Mucosa of stomach (tissue), 1 donor: ENCODE data around the gene MZT2B.
"Not testable (repeated sequence)": the region's sequence is repeated elsewhere in the genome, so short reads cannot be mapped to it uniquely, and the experiment has no call there.

Source experiments
- H3K27me3 ChIP-seq: one replicate; pipeline ENCODE4 v1.7.0; 2013; ENCODE audit warnings: mild to moderate bottlenecking, low read length; ENCODE audit not compliant: control insufficient read depth, insufficient read depth
- H3K36me3 ChIP-seq: one replicate; pipeline ENCODE4 v1.7.0; 2013; ENCODE audit warnings: low read length; ENCODE audit not compliant: control insufficient read depth, insufficient read depth
- H3K4me1 ChIP-seq: one replicate; pipeline ENCODE4 v1.7.0; 2013; ENCODE audit warnings: mild to moderate bottlenecking, low read length; ENCODE audit not compliant: control insufficient read depth, insufficient read depth
- H3K4me3 ChIP-seq: one replicate; pipeline ENCODE4 v1.7.0; 2013; ENCODE audit warnings: low read length
- H3K9ac ChIP-seq: one replicate; pipeline ENCODE4 v1.7.0; 2013; ENCODE audit warnings: mild to moderate bottlenecking, low read length, moderate library complexity
- H3K9me3 ChIP-seq: one replicate; pipeline ENCODE4 v1.7.0; 2013; ENCODE audit warnings: mild to moderate bottlenecking, low read length, moderate library complexity; ENCODE audit not compliant: control insufficient read depth
- donor health status: Pancreatic carcinoma.

Gene MZT2B

DNA sequence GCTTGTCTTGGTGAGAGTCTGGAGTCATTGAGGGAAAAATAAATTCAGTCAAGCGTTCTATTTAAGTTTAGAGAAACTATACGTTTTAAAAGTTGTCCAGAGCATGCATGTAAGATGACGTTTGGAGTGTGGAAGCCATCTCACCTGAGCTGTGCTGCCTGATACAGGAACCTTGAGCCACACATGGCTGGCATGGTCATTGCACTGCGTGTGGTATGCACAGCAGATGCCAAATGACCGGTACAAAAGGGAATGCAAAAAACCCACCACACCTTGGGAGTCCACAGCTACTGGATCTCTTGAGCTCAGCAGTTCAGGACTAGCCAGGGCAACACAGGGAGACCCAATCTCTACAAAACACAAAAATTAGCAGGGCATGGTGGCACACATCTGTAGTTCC, 4.3 kb downstream of the MZT2B start:
- Histone ChIP-seq H3K36me3 (no peaks in the 10 kb centered on the region), H3K4me1 (peaks cover 12% of the 10 kb centered on the region)

GRCh38 chr2:130187268-130187667, 5.2 kb downstream of the MZT2B start:
- Histone ChIP-seq H3K4me1 (peaks cover 12% of the 10 kb centered on the region), H3K36me3 (no peaks in the 10 kb centered on the region), H3K9ac (no peak overlapping the region), H3K9me3 (no peaks in the 10 kb centered on the region), H3K27me3 (no peaks in the 10 kb centered on the region), H3K4me3 (no peak overlapping the region)

More for the DNA sequence above, 4.3 kb downstream of the MZT2B start:
- H3K9me3 ChIP-seq, result no peaks in the 10 kb centered on the region
- H3K9ac ChIP-seq, result no peak overlapping the region
- H3K27me3 ChIP-seq, result no peaks in the 10 kb centered on the region
- H3K4me3 ChIP-seq, result no peak overlapping the region

DNA sequence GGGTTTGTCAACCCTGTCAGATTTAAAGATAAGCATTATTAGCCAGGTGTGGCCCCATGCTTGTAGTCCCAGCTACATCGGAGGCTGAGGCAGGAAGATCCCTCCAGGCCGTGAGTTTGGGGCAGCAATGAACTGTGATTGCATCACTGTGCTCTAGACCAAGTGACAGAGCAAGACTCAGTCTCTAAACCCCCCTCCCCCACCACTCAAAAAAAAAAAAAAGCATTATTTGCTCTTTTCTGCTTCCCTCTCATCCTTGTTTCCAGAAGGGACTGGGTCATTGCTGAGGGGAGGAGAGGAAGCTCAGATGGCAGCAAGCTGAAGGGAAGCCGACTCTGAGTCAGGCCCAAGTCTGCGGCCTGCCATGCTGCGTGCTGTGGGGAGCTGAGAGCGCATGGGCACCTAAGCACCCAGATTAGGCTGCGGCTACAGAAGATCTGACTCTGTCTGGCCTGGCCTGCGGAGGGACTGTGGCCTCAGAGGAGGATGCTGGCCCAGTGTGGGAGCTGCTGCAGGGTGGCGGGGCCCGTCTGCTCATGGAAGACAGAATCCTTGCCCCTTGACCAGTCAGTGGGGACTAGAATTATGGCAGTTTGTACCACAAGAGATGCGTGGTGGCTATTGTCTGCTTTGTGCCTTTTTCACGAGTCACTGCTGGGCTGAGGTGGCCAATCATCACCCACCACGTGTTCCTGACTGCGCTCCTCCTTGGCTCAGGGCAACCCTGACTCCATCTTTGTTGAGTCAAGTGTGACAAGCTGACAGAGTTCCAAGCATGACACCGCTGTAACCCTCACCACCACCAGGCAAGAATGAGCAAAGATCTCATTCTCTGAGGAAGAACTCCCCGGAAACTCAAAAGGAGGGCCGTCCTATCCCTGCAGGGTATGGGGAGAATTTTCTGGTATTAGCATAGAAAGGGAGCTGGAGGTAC, 6.1 kb downstream of the MZT2B start:
- not testable (repeated sequence) for H3K27me3 ChIP-seq, H3K36me3 ChIP-seq

DNA sequence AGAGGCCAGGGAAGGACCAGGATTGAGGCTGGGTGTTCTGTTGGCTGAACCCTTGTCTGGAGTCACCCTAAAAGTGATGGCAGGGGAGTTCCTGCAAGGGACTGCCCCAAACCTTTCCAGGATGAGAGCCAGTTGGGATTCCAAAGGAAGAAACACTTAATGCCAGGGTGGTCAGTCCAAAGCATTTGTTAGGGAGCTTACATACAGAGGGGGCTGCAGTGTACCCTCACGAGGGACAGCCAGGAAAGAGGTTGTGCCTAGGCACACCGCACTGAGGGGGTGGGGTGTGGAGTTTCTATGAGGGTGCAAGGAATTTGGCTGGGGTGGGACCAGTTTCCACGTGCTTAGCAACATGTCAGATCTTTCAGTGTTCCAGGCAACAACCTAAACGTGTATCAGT, 6.9 kb downstream of the MZT2B start:
- H3K9me3 ChIP-seq, H3K36me3 ChIP-seq, H3K27me3 ChIP-seq, H3K9ac ChIP-seq, H3K4me3 ChIP-seq, H3K4me1 ChIP-seq: not testable (repeated sequence)

More for the DNA sequence above, 6.1 kb downstream of the MZT2B start:
- H3K9ac ChIP-seq, H3K4me3 ChIP-seq, H3K9me3 ChIP-seq: not testable (repeated sequence)
- peaks cover 12% of the 10 kb centered on the region for H3K4me1 ChIP-seq

DNA sequence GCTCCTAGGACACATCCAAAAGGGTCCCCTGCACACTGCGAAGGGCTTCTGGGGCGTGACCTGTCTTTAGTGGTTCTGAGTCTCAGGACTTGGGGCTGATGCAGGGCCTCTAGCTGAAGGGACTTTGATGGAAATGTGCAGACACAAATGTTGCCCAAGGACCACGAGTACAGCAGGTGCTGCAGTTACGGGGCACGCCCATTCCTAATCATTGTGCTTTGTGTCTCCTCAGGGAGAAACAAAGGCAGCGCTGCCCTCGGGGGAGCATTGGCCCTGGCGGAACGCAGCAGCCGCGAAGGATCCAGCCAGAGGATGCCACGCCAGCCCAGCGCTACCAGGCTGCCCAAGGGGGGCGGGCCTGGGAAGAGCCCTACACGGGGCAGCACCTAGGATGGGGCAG, 8.2 kb downstream of the MZT2B start:
- Histone ChIP-seq H3K4me1 (no peaks in the 10 kb centered on the region), H3K36me3 (no peaks in the 10 kb centered on the region), H3K4me3 (no peak overlapping the region), H3K9me3 (no peaks in the 10 kb centered on the region), H3K27me3 (no peaks in the 10 kb centered on the region), H3K9ac (no peak overlapping the region)

DNA sequence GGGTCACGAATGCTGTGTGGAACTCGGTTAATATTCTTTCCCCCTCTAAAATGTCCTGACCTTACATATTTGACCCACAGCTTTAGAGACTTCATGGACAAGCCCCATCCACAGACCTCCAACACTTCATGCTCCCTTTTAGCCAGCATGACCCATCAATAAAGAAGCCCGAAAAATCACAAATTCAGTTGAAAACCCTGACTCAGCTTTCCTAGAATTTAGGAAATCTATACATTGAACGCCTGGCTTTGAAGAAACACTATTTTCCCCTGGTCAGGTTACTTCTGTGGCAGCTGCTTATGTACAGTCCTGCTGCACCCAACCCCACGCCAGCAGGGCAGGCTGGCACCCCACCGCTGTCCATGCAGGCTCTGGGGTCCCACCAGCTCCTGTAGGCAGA, 9.3 kb downstream of the MZT2B start:
- H3K4me3 ChIP-seq, H3K27me3 ChIP-seq, H3K9ac ChIP-seq, H3K4me1 ChIP-seq, H3K36me3 ChIP-seq, H3K9me3 ChIP-seq: not testable (repeated sequence)

- H3K9ac ChIP-seq, H3K4me1 ChIP-seq, H3K9me3 ChIP-seq, H3K36me3 ChIP-seq, H3K27me3 ChIP-seq, H3K4me3 ChIP-seq: not testable (repeated sequence)
These were observed 10.4 kb downstream of the MZT2B start for GRCh38 chr2:130192451-130192850.

DNA sequence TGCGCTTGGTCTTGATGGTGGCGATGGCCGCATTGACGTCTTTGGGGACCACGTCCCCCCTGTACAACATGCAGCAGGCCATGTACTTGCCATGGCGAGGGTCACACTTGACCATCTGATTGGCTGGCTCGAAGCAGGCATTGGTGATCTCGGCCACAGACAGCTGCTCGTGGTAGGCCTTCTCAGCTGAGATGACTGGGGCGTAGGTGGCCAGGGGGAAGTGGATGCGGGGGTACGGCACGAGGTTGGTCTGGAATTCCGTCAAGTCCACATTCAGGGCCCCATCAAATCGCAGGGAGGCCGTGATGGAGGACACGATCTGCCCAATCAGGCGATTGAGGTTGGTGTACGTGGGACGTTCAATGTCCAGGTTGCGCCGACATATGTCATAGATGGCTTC, 11.8 kb downstream of the MZT2B start:
- H3K9me3 ChIP-seq, H3K27me3 ChIP-seq, H3K36me3 ChIP-seq, H3K4me1 ChIP-seq, H3K4me3 ChIP-seq, H3K9ac ChIP-seq: not testable (repeated sequence)

DNA sequence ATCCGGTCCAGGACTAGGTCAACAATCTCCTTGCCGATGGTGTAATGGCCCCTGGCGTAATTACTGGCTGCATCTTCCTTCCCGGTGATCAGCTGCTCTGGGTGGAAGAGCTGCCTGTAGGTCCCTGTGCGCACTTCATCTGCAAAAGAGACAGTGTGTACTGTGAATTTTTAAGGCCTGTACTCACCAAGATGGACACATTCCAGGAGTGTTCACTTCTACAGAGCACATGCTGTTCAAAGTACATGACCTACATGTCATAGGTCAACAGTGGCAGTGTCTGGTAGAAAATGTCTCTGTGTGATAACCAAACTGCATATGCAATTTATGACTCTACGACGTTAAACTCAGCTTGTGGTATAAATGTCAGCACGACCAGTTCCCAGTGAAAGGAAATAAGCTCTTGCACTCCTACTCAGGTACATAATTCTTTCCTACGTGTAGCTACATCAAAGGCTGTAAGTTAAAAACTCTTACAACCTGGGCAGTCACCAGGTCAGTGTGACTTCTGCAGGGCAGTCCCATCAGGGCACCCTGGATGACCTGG, 13.1 kb downstream of the MZT2B start:
- not testable (repeated sequence) for H3K9me3 ChIP-seq, H3K27me3 ChIP-seq, H3K36me3 ChIP-seq, H3K9ac ChIP-seq, H3K4me1 ChIP-seq, H3K4me3 ChIP-seq

- not testable (repeated sequence) for H3K4me3 ChIP-seq, H3K9ac ChIP-seq, H3K4me1 ChIP-seq
These were observed 14.0 kb downstream of the MZT2B start for GRCh38 chr2:130196052-130196451.

DNA sequence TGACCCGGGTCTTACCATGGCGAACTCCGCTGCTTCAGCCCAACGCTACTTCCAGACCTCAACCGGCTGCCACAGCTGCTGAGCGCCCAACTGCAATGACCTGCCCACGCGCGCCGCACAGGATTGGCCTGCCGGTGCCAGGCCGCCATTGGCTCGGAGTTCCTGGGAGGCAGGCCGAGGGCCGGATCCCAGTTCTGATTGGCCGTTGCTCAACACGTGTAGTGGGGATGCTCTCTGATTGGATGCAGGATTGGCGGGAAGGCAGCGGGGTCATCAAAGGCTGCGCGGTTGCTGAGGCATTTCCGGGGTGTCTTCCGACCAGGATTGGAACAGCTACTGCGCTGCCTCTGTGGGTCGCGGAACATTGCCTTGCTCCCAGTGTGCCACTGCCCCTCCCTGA, 16.3 kb downstream of the MZT2B start, which contains the start of gene TUBA3E:
TSS of gene TUBA3E (minus strand) at position 97 of the 400 bp plus-strand sequence. CDS start at position 18, 79 bp downstream.
- Histone ChIP-seq H3K9ac (no peak within 1 kb of the TSS), H3K4me3 (no peak within 1 kb of the TSS), H3K9me3 (no peaks in the 10 kb centered on the region), H3K27me3 (no peaks in the 10 kb centered on the region), H3K36me3 (no peaks in the 10 kb centered on the region), H3K4me1 (peaks cover 5% of the 10 kb centered on the region)

More at GRCh38 chr2:130196052-130196451, 14.0 kb downstream of the MZT2B start:
- H3K27me3 ChIP-seq, H3K9me3 ChIP-seq, H3K36me3 ChIP-seq: not testable (repeated sequence)

DNA sequence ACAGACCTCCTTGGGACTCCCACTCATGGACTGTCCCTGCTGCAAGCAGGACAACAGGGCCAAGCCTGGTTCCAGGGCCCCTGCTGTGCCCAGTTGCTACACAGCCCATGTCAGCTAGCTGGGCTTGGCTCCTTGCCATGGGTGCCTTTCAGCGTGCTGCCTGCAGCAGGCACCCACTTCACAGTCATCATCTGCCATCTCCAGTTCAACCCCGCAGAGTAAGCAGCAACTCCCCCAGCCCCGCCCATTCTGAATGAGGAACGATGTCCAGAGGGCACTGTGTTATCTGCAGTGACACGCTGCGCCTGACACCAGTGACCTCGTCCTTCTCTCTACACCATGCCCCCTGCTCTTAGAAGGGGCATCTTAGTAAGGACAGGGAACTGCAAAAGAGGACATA, 20.5 kb downstream of the MZT2B start:
- not testable (repeated sequence) for H3K4me1 ChIP-seq, H3K9ac ChIP-seq, H3K9me3 ChIP-seq, H3K36me3 ChIP-seq, H3K27me3 ChIP-seq, H3K4me3 ChIP-seq
